Activated naive CD8-positive, alpha-beta T cell (primary cell): ENCODE measurements around the gene DNMBP.

Source experiments
- H3K27ac Mint-ChIP-seq: one replicate; pipeline ENCODE4 v1.8.0; 2021; ENCODE audit warnings: mixed read lengths
- H3K27me3 Mint-ChIP-seq: one replicate; pipeline ENCODE4 v1.8.0; 2021; ENCODE audit warnings: mixed read lengths
- H3K36me3 Mint-ChIP-seq: one replicate; pipeline ENCODE4 v1.8.0; 2021; ENCODE audit warnings: mixed read lengths
- H3K4me1 Mint-ChIP-seq: one replicate; pipeline ENCODE4 v1.8.0; 2021; ENCODE audit warnings: low read depth, mixed read lengths
- H3K4me3 Mint-ChIP-seq: one replicate; pipeline ENCODE4 v1.8.0; 2021; ENCODE audit warnings: mild to moderate bottlenecking, mixed read lengths
- H3K9me3 Mint-ChIP-seq: one replicate; pipeline ENCODE4 v1.8.0; 2021; ENCODE audit warnings: low read depth, mixed read lengths

Gene DNMBP

DNA sequence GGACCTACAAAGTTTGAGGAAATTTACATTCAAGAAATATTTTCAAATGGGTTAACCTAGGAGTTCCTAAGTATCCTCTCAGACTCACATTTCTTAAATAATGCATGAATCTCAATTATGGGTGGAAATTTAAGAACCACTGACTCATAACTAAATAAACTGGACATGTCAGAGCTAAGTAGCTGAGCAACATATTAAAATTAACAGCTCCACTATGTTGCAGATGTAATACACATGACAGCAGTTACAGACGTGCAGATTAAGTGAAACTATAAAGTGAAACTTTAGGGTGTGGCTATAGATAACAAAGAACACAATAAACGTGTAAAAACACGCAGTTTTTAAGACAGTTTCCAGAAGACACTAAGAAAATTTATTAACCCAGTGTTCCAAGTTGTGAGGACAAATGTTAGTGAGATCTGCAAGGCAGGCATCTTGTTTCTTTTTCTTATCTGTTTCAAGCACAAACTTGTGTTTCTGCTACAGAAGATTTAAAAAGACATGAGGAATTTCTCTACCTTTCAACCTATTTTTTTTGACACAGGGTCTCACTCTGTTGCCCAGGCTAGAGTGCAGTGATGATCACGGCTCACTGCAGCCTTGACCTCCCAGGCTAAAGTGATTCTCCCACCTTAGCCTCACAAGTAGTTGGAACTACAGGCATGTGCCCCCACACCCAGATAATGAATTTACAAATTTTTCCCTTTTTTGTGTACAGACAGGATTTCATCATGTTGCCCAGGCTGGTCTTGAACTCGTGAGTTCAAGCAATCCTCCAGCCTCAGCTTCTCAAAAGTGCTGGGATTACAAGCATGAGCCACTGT, 25.3 kb downstream of the DNMBP start:
- H3K27me3 Mint-ChIP-seq: no peaks in the 10 kb centered on the region
- peaks cover 6% of the 10 kb centered on the region for H3K36me3 Mint-ChIP-seq
- no peak overlapping the region for H3K27ac Mint-ChIP-seq
- no peaks in the 10 kb centered on the region for H3K9me3 Mint-ChIP-seq
- H3K4me1 Mint-ChIP-seq: no peaks in the 10 kb centered on the region
- no peak overlapping the region for H3K4me3 Mint-ChIP-seq

DNA sequence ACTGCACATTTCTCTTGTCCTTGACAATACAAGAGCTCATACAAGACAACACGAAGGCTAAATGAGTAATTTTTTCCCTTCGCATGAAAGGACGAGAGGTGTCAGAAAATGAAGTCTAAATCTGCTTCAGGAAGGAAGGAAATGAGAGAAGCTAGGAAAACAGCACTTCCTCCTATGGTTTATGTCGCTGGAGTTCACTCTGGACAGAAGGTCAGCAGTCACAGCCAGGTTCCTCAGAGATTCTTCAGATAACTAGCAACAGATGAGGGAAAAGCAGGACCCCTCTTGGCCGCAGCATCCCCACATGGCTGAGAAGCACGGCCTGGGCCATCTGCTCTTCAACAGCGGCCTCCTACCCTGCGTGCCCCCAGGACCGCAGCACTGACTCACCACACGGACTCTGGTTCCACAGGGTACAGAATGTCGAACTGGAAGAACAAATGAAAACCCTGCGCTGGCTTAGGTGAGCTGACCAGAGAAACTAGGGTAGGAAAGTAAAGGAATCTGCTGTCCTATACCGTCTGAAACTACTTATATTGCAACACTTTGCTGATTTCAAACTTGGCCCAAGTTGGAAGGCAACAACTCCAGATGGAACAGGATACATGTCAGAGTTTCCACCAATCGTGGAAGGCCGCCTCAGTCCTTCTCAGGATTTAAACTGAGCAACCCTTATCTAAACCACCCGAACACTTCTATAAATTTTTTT, 26.3 kb downstream of the DNMBP start:
- Mint-ChIP-seq H3K27me3 (no peaks in the 10 kb centered on the region), H3K36me3 (peaks cover 6% of the 10 kb centered on the region), H3K9me3 (no peaks in the 10 kb centered on the region), H3K4me1 (no peaks in the 10 kb centered on the region), H3K4me3 (no peak overlapping the region), H3K27ac (no peak overlapping the region)

DNA sequence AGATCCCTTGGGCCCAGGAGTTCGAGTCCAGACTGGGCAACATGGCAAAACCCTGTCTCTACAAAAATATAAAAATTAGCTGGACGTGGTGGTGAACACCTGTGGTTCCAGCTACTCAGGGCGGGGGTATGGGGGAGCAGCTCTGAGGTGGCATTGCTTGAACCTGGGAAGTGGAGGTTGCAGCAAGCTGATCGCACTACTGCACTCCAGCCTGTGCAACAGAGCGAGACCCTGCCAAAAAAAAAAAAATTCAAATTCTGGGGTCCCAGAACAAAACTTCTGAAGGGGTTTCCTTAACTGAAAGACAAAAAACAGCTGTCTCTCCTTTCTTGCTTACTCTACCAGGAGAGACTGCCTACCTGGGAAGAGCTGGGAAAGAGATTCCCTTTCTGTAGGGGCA, 27.0 kb downstream of the DNMBP start:
- Mint-ChIP-seq H3K9me3 (no peaks in the 10 kb centered on the region), H3K27ac (no peak overlapping the region), H3K36me3 (peaks cover 6% of the 10 kb centered on the region), H3K4me3 (no peak overlapping the region), H3K4me1 (no peaks in the 10 kb centered on the region), H3K27me3 (no peaks in the 10 kb centered on the region)

DNA sequence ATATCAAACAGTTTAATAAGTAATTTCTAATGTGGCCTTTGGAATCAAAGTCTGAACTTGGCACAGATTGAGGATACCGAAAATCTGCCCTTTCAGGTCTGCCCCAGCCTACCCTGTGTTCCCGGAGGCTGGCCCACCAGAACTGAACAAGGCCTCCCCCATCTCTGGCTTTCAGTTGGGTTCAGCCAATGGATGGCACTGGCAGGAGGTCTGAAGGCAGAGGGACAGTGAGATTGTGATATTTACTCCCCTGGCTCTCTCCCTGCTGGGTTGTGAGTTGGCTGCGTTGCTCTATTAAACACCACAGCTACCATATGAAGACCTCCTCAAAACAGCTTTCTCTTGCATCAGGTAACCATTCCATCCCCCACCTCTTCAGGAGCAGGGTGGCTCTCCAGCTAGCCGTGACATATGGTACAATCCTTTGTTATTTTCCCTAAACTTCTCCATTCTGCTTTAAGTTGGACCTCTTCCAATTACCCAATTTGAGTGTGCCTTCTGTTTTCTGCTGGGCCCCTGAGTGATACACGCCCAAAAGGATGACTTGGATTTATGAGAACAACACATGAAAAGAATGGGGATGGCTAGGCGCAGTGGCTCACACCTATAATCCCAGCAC, 28.1 kb downstream of the DNMBP start:
- Mint-ChIP-seq H3K27ac (no peak overlapping the region), H3K36me3 (peaks cover 6% of the 10 kb centered on the region), H3K4me3 (no peak overlapping the region), H3K4me1 (no peaks in the 10 kb centered on the region), H3K27me3 (no peaks in the 10 kb centered on the region), H3K9me3 (no peaks in the 10 kb centered on the region)

DNA sequence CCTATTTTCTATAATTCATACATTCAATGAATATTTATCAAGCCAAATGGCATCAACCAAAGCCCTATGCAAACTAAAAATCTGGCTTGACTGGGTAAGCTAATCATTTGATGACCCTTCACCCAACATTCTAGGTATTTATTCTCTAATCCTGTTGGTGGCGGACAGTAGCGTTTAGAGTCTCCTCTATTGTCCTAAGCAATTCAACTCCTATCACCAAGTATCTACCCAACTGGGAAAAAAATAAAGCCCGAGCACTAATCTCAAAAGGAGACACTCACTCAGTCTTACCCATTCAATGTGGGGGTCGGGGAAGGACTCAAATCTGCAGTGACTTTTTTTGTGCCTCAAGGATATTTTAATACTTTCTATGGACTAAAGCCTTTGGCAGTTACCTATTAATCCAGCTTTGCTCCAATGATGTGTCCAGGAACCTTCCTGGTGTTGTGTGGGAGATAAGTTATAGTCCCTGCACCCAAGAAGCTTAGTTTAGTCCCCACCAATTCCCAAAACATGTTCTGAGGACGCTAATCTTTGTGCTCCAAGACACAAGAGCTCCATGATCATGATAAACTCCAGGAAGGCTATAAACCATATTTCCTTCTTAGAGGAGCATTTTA, 30.6 kb downstream of the DNMBP start:
- no peaks in the 10 kb centered on the region for H3K27me3 Mint-ChIP-seq
- H3K4me1 Mint-ChIP-seq: no peaks in the 10 kb centered on the region
- no peaks in the 10 kb centered on the region for H3K9me3 Mint-ChIP-seq
- H3K4me3 Mint-ChIP-seq: no peak overlapping the region
- peaks cover 6% of the 10 kb centered on the region for H3K36me3 Mint-ChIP-seq
- H3K27ac Mint-ChIP-seq: no peak overlapping the region

DNA sequence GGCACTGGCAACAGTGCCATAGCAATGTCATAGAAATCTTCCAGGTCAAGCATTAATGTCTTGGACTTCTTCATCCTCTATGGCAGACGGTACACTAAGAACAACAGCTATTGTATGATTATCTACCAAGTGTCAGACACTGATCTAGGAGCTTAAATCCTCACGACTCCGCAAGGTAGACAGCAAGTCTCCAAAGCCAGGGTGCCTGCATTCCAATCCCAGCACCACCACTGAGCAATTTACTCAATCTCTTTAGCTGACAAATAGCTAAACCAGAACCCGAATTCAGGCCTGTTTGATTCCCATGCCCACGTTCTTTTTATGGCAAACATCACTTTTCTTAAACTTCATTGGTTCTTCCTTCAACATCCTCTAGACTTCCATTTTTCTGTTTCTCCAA, 31.8 kb downstream of the DNMBP start:
- no peaks in the 10 kb centered on the region for H3K27me3 Mint-ChIP-seq
- H3K36me3 Mint-ChIP-seq: peaks cover 3% of the 10 kb centered on the region
- no peaks in the 10 kb centered on the region for H3K4me1 Mint-ChIP-seq
- H3K4me3 Mint-ChIP-seq: no peak overlapping the region
- no peak overlapping the region for H3K27ac Mint-ChIP-seq
- no peaks in the 10 kb centered on the region for H3K9me3 Mint-ChIP-seq

DNA sequence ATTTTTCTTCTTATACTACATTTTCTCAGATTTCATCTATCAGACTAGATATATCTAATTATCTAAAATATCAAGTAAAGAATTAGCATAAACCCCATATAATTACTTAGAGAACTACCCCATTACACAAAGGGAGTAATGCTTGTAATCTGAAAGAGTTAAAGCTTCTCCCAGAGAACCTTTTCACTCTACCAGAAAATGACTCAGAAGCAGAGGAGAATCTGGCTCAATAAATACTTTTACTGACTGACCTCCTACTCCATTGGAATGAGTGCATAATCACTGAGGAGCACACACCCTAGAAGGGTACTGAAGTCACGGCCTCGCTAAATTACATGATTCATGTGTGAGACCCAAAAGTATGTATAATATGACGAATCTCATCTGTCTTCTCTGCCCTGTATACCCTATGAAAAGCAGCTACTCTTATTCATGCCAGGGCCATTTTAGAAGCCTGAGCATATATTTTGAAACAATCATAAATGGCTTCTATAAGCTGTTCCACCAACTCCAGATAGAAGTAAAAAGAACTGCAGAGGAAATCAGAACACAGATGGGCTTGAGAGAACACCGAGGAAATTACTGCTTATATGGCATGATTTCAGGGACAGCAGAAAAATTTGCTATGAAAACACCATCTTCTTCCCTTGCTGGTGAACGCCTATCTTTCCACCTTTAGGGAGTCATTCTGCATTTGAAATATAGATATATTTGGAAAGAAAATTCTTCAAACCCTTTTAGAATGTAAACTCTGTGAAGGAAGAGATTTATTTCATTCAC, 32.7 kb downstream of the DNMBP start:
- H3K27me3 Mint-ChIP-seq: no peaks in the 10 kb centered on the region
- no peaks in the 10 kb centered on the region for H3K9me3 Mint-ChIP-seq
- H3K4me3 Mint-ChIP-seq: no peak overlapping the region
- no peaks in the 10 kb centered on the region for H3K4me1 Mint-ChIP-seq
- no peak overlapping the region for H3K27ac Mint-ChIP-seq
- H3K36me3 Mint-ChIP-seq: peaks cover 3% of the 10 kb centered on the region

DNA sequence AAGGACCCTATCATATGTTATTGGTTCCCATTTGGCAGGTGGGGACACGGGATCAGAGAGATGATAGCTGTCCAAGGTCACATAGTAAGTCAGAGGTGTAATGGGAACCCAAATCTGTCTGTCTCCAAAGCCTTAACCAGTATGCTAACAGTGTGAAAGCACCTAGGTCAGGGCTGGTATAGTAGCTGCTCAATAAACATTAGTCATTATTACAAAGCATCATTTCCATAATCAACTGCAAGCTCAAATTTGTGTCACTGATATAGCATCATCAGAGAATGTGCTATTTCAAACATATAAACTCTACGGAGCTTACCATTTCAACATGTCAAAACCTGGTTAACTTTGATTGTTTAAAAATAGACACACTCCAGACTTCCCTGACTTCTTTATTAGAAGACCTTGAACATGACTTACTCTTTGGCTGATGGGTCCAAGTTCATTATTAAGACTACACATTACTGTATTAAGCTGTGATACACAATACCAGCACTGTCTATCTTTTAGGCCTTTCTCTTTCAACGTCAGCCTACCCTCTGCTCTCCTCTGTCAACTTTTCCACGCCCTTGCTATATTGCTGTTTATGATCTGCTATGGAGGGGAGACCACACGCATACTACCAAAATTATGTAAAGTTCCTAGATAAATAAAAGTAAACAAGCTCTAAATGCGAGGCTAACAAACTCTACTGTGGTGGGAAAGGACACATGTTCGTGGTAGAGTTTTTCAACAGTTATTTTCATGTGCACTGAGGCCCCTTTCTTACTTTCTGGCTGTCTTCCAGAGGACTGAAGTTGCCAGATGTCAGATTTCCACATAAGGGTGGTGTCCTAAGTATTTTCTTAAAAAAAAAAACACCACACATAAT, 33.6 kb downstream of the DNMBP start:
- Mint-ChIP-seq H3K27me3 (no peaks in the 10 kb centered on the region), H3K4me3 (no peak overlapping the region), H3K9me3 (no peaks in the 10 kb centered on the region), H3K4me1 (no peaks in the 10 kb centered on the region), H3K36me3 (peaks cover 5% of the 10 kb centered on the region), H3K27ac (no peak overlapping the region)

DNA sequence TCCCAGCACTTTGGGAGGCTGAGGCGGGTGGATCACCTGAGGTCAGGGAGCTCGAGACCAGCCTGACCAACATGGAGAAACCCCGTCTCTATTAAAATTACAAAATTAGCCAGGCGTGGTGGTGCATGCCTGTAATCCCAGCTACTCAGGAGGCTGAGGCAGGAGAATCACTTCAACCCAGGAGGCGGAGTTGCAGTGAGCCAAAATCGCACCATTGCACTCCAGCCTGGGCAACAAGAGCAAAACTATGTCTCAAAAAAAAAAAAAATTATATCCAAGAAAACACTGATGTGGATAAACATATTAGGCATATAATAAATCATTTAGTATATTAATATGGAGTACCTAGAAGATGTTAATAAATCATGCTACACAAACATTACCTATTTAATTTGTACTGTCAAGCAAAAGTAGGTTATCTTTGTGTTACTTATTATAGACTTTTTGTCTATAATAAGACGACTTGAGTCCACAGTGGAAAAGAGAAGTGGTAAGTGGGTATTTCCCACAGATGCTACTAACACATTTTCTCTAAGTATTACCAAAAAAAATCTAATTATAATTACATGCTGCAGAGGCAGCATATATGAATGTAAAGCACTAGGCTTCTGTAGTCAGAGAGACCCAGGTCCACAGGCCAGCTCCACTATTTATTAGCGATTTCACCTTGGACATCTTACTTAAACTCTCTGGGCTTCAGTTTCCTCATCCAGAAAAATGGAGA, 34.5 kb downstream of the DNMBP start:
- Mint-ChIP-seq H3K4me3 (no peak overlapping the region), H3K9me3 (no peaks in the 10 kb centered on the region), H3K27me3 (no peaks in the 10 kb centered on the region), H3K4me1 (no peaks in the 10 kb centered on the region), H3K27ac (no peak overlapping the region), H3K36me3 (peaks cover 8% of the 10 kb centered on the region)

DNA sequence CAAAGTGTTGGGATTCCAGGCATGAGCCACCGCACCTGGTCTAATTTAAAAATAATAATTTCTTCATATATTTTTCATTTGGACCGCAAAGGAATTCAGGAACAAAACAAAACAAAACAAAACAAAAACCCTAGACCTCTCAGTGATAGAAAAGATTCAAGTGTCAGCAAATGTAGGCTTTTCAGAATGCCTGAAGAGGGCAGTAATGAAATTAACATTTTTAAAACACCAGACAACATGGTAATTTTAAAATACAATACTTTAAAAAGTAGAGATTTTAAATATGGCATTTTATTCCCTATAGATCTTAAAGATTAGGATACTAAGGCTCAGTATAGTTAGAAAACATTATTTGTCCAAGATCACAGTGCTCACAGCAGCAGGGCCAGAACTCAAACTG, 36.6 kb downstream of the DNMBP start:
- Mint-ChIP-seq H3K4me3 (no peak overlapping the region), H3K4me1 (no peaks in the 10 kb centered on the region), H3K9me3 (no peaks in the 10 kb centered on the region), H3K36me3 (peaks cover 14% of the 10 kb centered on the region), H3K27ac (no peak overlapping the region), H3K27me3 (no peaks in the 10 kb centered on the region)

DNA sequence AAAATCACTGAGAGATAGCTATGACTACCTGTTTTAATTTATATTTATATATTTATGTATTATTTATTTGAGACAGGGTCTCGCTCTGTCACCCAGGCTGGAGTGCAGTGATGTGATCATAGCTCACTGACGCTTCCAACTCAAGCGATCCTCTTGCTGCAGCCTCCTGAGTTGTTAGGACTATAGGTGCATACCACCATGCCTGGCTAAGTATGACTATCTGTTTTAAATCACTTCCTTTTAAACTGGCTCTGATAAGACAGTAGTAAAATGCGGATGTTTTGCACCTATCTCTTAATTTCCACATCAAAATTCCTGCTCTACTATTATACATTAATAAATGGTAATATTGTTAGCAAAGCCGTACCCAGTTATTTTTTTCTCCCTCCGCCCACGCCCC, 41.8 kb downstream of the DNMBP start:
- Mint-ChIP-seq H3K4me3 (no peak overlapping the region), H3K36me3 (peaks cover 21% of the 10 kb centered on the region), H3K9me3 (no peaks in the 10 kb centered on the region), H3K27ac (no peak overlapping the region), H3K4me1 (peaks cover 2% of the 10 kb centered on the region), H3K27me3 (no peaks in the 10 kb centered on the region)

DNA sequence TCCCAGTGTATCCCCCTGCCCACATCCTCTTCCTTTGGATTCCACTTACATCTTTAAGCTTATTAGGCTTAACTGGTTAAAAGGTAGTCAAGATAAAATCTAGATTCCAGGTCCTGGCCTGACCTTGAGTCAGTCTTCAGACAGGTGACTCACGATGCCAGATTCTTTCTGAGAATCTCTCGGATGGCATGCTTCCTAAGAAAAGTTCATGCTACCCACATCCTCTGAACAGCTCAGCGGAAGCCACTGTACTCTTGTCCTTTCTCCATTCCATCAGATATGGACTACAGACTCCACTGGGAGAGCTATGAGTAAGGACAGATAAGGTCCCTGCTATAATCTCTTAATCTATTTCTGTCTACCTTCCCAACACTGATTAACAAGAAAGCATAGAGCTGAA, 43.4 kb downstream of the DNMBP start:
- Mint-ChIP-seq H3K9me3 (no peaks in the 10 kb centered on the region), H3K27ac (no peak overlapping the region), H3K36me3 (peaks cover 18% of the 10 kb centered on the region), H3K4me1 (peaks cover 2% of the 10 kb centered on the region), H3K4me3 (no peak overlapping the region), H3K27me3 (no peaks in the 10 kb centered on the region)

DNA sequence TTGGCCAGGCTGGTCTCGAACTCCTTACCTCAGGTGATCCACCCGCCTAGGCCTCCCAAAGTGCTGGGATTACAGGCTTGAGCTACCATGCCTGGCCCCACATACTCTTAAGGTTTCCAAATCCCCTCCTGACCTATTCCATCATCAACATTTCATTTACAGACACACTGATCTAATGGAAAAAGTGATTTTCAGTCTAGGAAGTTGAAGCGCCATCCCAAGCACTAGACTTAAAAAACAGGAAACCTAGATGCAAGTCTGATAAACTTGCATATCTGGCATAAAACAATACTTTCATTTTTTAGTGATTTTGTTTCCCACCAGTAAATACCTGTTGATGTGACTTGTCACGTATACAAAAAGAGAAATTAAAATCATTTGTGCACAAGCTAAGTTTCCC, 44.0 kb downstream of the DNMBP start:
- Mint-ChIP-seq H3K27ac (no peak overlapping the region), H3K4me1 (peaks cover 2% of the 10 kb centered on the region), H3K9me3 (no peaks in the 10 kb centered on the region), H3K27me3 (no peaks in the 10 kb centered on the region), H3K36me3 (peaks cover 15% of the 10 kb centered on the region), H3K4me3 (no peak overlapping the region)
